ENCODE results near the gene FCER1G. TPM values are rescaled to one million over a fixed set of nuclear protein-coding genes. Genes with fewer than 3 reads are reported as not detected.

Gene FCER1G
- total and polyA plus RNA-seq, 9 of the 15 experiments (the other 6 are each of a cell fraction or from before 2014, with no cell fraction given): 0.15 to 0.69 (median 0.31) TPM; not detected in 2

DNA sequence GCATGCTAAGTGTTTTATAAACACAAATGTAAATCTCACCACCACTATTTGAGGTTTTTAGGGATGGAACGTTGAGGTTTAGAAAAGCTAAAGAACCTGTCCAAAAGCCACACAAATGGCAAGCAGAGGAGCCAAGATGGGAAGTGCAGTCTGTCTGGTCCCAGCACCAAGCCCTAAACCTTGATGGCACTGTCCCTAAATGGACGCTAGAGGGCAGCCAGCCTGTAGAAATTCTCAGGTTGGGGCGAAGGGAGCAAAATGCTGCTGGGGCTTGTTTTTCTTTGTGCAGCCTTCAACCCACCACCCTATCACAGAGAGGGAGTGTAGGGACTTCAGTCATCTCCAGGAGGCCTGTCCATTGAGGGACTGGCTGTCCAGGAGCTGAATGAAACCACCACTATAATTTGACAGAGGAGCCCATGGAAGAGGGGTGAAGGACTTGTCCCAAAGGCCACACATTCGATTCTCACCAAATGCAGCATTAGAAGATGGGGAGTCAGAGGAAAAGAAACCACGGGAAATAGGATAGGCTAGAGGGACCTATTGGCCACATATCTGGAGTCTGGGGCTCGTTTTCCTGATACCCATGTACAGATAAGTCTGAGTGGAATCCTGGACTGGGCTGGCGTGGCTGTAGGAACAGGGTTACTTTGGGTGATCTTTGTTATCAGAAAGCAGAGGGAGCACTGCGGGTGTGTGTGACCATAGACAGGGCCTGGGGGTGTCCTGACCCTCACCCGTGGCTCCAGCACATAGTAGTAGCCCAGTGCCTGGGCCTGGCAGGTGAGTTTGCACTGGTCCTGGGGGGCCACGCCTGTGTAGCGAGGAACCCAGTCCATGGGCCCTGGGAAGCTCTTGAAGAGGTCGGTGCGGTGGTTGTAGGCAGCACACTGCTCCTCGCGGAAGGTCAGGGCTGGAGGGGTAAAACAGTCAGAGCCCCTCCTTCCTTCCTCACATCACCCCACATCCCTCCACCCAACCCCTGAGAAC is 22.3 kb upstream of the FCER1G start (continued):
- TF ChIP-seq MYNN (IDR thresholded peaks at IDR 0.05): no peak
- no peak for TF ChIP-seq MYNN (CRISPR knock-in tag; IDR thresholded peaks at IDR 0.05)
- no peak for TF ChIP-seq ZNF41 (CRISPR knock-in tag; conservative IDR thresholded peaks at IDR 0.05)
- no peak for TF ChIP-seq PTTG1 (tag; IDR thresholded peaks at IDR 0.05; ENCODE audit: low read depth)
- peak; percentile 88 for TF ChIP-seq SMC3 (conservative IDR thresholded peaks at IDR 0.05; ENCODE audit: insufficient read depth, low read depth, low read length)
- no peak for TF ChIP-seq ZNF778 (CRISPR knock-in tag; IDR thresholded peaks at IDR 0.05)
- no peak for TF ChIP-seq ZNF12 (CRISPR knock-in tag; IDR thresholded peaks at IDR 0.05)
- TF ChIP-seq ILK (tag; IDR thresholded peaks at IDR 0.05; ENCODE audit: borderline replicate concordance, low read depth): no peak
- TF ChIP-seq CHD1 (IDR thresholded peaks at IDR 0.05; ENCODE audit: low read length): no peak
- TF ChIP-seq ZNF263 (CRISPR knock-in tag; IDR thresholded peaks at IDR 0.05; ENCODE audit: borderline replicate concordance): peak; percentile 51; the same call in 1 of the 2 replicates
- TF ChIP-seq CTBP1 (IDR thresholded peaks at IDR 0.05; ENCODE audit: borderline replicate concordance): peak; percentile 16; the same call in 1 of the 2 replicates
- TF ChIP-seq, protein P1, sequence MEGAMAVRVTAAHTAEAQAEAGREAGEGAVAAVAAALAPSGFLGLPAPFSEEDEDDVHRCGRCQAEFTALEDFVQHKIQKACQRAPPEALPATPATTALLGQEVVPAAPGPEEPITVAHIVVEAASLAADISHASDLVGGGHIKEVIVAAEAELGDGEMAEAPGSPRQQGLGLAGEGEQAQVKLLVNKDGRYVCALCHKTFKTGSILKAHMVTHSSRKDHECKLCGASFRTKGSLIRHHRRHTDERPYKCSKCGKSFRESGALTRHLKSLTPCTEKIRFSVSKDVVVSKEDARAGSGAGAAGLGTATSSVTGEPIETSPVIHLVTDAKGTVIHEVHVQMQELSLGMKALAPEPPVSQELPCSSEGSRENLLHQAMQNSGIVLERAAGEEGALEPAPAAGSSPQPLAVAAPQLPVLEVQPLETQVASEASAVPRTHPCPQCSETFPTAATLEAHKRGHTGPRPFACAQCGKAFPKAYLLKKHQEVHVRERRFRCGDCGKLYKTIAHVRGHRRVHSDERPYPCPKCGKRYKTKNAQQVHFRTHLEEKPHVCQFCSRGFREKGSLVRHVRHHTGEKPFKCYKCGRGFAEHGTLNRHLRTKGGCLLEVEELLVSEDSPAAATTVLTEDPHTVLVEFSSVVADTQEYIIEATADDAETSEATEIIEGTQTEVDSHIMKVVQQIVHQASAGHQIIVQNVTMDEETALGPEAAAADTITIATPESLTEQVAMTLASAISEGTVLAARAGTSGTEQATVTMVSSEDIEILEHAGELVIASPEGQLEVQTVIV (CRISPR knock-in tag; IDR thresholded peaks at IDR 0.05; ENCODE audit: borderline replicate concordance): no peak
- TF ChIP-seq ZNF197 (CRISPR knock-in tag; IDR thresholded peaks at IDR 0.05; ENCODE audit: low read depth): no peak
- no peak for TF ChIP-seq CC2D1A (IDR thresholded peaks at IDR 0.05)
- no peak for TF ChIP-seq BMI1 (IDR thresholded peaks at IDR 0.05; ENCODE audit: low read length)
- no peak for TF ChIP-seq ZNF507 (tag; conservative IDR thresholded peaks at IDR 0.05)
- no peak for TF ChIP-seq STAT5A (IDR thresholded peaks at IDR 0.05; ENCODE audit: borderline replicate concordance, low read length)
- TF ChIP-seq, protein P2, sequence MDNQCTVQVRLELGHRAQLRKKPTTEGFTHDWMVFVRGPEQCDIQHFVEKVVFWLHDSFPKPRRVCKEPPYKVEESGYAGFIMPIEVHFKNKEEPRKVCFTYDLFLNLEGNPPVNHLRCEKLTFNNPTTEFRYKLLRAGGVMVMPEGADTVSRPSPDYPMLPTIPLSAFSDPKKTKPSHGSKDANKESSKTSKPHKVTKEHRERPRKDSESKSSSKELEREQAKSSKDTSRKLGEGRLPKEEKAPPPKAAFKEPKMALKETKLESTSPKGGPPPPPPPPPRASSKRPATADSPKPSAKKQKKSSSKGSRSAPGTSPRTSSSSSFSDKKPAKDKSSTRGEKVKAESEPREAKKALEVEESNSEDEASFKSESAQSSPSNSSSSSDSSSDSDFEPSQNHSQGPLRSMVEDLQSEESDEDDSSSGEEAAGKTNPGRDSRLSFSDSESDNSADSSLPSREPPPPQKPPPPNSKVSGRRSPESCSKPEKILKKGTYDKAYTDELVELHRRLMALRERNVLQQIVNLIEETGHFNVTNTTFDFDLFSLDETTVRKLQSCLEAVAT (IDR thresholded peaks at IDR 0.05): no peak
- TF ChIP-seq HDAC2 (IDR thresholded peaks at IDR 0.05): no peak
- TF ChIP-seq POLR2A (conservative IDR thresholded peaks at IDR 0.05): no peak
- no peak for TF ChIP-seq SREBF2 (CRISPR knock-in tag; IDR thresholded peaks at IDR 0.05)
- no peak for TF ChIP-seq KAT2B (IDR thresholded peaks at IDR 0.05; ENCODE audit: low read depth, low read length)
- no peak for TF ChIP-seq SIRT6 (IDR thresholded peaks at IDR 0.05; ENCODE audit: low read depth, low read length)
- TF ChIP-seq GATAD2B (IDR thresholded peaks at IDR 0.05; ENCODE audit: borderline replicate concordance): no peak
- TF ChIP-seq, protein P3, sequence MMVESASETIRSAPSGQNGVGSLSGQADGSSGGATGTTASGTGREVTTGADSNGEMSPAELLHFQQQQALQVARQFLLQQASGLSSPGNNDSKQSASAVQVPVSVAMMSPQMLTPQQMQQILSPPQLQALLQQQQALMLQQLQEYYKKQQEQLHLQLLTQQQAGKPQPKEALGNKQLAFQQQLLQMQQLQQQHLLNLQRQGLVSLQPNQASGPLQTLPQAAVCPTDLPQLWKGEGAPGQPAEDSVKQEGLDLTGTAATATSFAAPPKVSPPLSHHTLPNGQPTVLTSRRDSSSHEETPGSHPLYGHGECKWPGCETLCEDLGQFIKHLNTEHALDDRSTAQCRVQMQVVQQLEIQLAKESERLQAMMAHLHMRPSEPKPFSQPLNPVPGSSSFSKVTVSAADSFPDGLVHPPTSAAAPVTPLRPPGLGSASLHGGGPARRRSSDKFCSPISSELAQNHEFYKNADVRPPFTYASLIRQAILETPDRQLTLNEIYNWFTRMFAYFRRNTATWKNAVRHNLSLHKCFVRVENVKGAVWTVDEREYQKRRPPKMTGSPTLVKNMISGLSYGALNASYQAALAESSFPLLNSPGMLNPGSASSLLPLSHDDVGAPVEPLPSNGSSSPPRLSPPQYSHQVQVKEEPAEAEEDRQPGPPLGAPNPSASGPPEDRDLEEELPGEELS (CRISPR knock-in tag; IDR thresholded peaks at IDR 0.05; ENCODE audit: borderline replicate concordance): no peak
